ENCODE data around the gene CD300LB. TPM values are rescaled to one million over a fixed set of nuclear protein-coding genes. Genes with fewer than 3 reads are reported as not detected.

Gene CD300LB
- total and polyA plus RNA-seq, 10 of the 15 experiments (the other 5 are each of a cell fraction or from before 2014, with no cell fraction given) = 0.08 to 0.57 (median 0.25) TPM; not detected in 4

DNA sequence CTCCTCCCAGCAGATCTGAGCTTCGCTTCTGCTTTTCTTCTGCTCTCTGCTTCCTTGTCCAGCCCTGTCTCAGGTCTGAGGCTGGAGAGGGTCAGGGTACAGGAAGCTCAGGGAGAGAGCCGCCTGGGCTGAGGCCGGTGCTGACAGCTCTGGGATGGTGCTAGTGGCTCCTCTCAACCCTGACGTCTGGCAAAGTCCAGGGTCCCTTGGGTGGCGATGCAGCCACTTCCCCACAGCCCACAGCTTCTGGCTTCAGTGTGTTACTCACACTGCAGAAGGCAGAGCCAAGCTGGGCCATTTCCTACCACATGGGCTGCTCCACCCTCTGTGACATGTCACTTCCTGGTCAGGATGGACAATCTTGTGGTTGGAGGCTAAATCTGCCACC, 14.6 kb upstream of the CD300LB start, which contains the start of gene CD300C (continued):
- TF ChIP-seq BCL11A (IDR thresholded peaks at IDR 0.05; ENCODE audit: low read depth, low read length) = no peak
- no peak for TF ChIP-seq PAX8 (IDR thresholded peaks at IDR 0.05)
- TF ChIP-seq HCFC1 (IDR thresholded peaks at IDR 0.05; ENCODE audit: low read length) = no peak

DNA sequence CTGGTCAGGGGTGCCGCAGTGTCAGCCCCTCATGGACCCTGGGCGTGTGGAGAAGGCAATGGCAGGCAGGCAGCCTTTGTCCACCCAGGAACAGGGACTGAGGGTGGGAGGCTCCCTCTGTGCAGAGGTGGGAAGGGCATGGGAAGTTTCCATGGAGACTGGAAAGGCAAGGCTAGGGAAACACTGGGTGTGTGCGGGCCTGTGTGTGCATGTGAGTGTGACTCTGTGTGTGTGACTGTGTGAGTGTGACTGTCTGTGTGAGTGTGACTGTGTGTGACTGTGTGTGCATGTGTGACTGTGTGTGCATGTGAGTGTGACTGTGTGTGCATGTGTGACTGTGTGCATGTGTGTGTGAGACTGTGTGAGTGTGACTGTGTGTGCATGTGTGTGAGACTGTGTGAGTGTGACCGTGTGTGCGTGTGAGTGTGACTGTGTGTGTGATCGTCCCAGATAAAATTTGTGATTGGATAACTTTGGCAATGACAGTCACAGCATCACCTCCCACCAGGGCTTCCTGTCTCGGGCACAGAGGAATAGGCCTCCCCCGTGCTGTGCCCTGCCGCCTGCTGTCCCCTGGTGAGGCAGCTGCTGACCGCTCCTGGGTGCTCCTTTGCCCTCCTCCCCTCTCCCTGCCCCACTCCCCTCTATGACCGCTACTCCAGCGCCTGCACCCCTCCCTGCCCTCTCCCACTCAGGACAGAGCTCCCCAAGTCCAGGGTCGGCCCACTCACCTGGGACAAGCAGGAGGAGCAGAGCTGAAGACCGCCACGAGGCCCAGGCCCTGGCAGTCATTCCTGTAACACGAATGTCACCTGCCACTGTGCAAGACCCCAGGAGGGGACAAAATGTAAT, 13.9 kb upstream of the CD300LB start:
- no peak for DNase-seq (ENCODE audit: low read depth, low spot score)
- no peak for FAIRE-seq
- no TSS peak for BruUV-seq (replicated peaks)
- 31% methylated on average over 13 of the region's 16 CpGs for WGBS (ENCODE audit: insufficient coverage, insufficient replicate concordance, low lambda C conversion rate, missing lambda C conversion rate)
- POLR2A ChIA-PET = no interaction called here
- Histone ChIP-seq H3K79me2 (ENCODE audit: control insufficient read depth, insufficient read depth, low read length) (no peaks in the 10 kb centered on the region), H3K27me3 (replicated peaks in 1 of 2; ENCODE audit: control insufficient read depth in 2 of 2, insufficient read depth in 2 of 2, low read length in 1 of 2) (no peaks in the 10 kb centered on the region; a peak in 1 of 4 replicates), H3K9ac (ENCODE audit: control insufficient read depth, insufficient read depth, low read length) (no peak overlapping the region), H3K27ac (ENCODE audit: control insufficient read depth, insufficient read depth) (no peak overlapping the region), H3K4me3 (no peak overlapping the region), H4K20me1 (ENCODE audit: control insufficient read depth, insufficient read depth) (no peaks in the 10 kb centered on the region), H3K36me3 (ENCODE audit: control insufficient read depth in 2 of 2, insufficient read depth in 2 of 2, low read length in 1 of 2) (no peaks in the 10 kb centered on the region), H3K9me3 (replicated peaks; ENCODE audit: control insufficient read depth, insufficient read depth, low read length) (no peaks in the 10 kb centered on the region), H3K4me2 (ENCODE audit: control insufficient read depth, insufficient read depth) (no peak overlapping the region), H3K4me1 (ENCODE audit: control insufficient read depth, insufficient read depth, low read length) (no peaks in the 10 kb centered on the region), H2AFZ (ENCODE audit: control insufficient read depth, low read depth, low read length) (no peak overlapping the region; the same call in 1 of the 2 replicates)
- in situ Hi-C loops (cut with MboI) (no loop called here), intact Hi-C loops (cut with micrococcal nuclease; ENCODE audit: unreplicated experiment) (no loop called here)
- RAD21 ChIA-PET (ENCODE audit: unreplicated experiment) = interaction anchor here (1.1 kb wide), 1 partner anchor 192 kb away, joined by 3 read pairs; the partner anchor contains the start of gene RAB37
- no peak for ATAC-seq
- SMC1A ChIA-PET (ENCODE audit: uncharacterized antibody, unreplicated experiment) = no interaction called here
- CTCF ChIA-PET = interaction anchor here (0.6 to 1.2 kb wide), 4 partner anchors 12 to 166 kb away, joined by 3 read pairs; no protein-coding TSS in a partner anchor
- TF ChIP-seq SUZ12 (IDR thresholded peaks at IDR 0.05; ENCODE audit: unreplicated experiment) (no peak), NFIC (IDR thresholded peaks at IDR 0.05; ENCODE audit: low read depth, low read length) (0 out of 2 replicates have a peak, but pooled peaks have one; percentile 25), HDAC2 (IDR thresholded peaks at IDR 0.05) (no peak), PBX3 (IDR thresholded peaks at IDR 0.05; ENCODE audit: insufficient replicate concordance, low read depth, low read length) (peak; percentile 65), CBX5 (IDR thresholded peaks at IDR 0.05; ENCODE audit: low read depth) (no peak), BCL3 (IDR thresholded peaks at IDR 0.05; ENCODE audit: borderline replicate concordance, insufficient read depth, low read depth, low read length, poor library complexity, severe bottlenecking) (peak; percentile 99), STAT1 (conservative IDR thresholded peaks at IDR 0.05) (no peak), TCF3 (IDR thresholded peaks at IDR 0.05; ENCODE audit: borderline replicate concordance, insufficient read depth, low read depth, low read length) (0 out of 2 replicates have a peak, but pooled peaks have one; percentile 50), ETV6 (conservative IDR thresholded peaks at IDR 0.05 in 1 of 2, IDR thresholded peaks at IDR 0.05 in 1 of 2; ENCODE audit: borderline replicate concordance in 1 of 2, low read depth in 1 of 2) (no peak), NFYB (IDR thresholded peaks at IDR 0.05; ENCODE audit: insufficient read depth, low read depth, low read length) (no peak), ZNF217 (IDR thresholded peaks at IDR 0.05) (no peak), EED (IDR thresholded peaks at IDR 0.05; ENCODE audit: low read depth) (no peak), IRF4 (IDR thresholded peaks at IDR 0.05; ENCODE audit: low read depth, low read length) (no peak)

Data from GM12878 (cell line).